NOMO-1 treated with DMSO at 0.1 percent for 48 hours (cell line): ENCODE measurements around the gene HACD2.
A peak's percentile ranks its signal among the peaks of the same experiment; 100 is the strongest.

Experiments
- DNase-seq: peaks from one replicate; lab custom pipeline; 2025; ENCODE audit not compliant: unreplicated experiment; lab: John Stamatoyannopoulos, UW

Gene HACD2

DNA sequence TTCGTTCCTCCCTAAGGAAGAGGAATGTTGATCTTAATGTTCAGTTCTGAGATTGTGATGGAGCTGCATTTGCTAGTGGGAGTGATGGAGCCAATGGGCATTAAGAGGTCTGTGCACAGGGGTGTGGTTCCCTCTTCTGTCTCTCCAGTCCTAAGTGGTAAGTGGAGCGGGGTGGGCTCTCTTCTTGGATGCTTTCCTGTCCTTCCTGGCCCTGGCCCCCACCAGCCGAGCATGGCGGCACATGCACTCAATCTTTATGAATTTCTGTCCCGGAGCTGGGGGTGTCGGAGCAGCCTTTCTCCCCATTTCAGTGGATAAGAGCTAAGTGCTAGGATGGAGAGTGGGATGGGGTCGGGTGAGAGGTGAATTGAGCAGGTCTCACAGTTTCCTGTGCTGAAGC lies 98.4 kb downstream of the HACD2 start:
- DNase-seq = no peak

DNA sequence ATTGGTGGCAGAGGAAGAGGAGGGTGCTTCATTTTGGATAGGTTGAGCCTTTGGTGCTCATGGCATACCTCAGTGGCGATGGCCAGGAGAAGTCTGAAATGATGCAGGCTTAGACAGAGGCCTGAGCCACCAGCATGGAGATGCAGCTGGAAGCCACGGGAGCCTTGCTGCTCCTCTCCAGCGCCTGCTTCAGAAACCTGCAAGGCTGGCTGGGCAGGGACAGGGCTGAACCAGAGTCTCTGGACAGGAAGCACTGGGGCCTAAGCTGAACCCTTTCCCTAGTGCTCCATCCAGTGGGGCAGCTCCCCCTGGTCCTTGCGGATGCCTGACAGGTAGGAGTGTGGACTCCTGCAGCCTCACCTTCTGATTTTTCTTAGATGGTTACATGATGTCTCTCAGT lies 99.3 kb downstream of the HACD2 start:
- no peak for DNase-seq

DNA sequence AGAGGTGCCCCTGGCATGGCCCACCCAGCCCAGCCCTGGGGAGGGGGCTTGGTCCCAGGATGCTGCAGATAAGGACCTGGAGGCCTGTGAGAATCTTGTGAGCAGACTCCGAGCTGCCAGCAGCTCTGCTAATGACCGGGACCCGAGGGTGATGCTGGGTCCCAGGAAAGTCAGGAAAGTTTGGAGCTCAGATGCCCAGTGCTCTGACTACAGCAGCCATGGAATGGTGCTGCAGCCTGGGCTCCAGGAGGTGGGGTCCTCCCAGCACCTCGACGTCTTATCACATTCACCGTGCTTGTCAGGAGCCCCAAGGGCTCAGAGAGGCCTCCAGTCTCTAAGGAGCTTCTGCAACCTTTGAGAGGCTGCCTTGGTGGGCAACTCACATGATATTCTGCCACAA lies 101.7 kb downstream of the HACD2 start:
- no peak for DNase-seq

DNA sequence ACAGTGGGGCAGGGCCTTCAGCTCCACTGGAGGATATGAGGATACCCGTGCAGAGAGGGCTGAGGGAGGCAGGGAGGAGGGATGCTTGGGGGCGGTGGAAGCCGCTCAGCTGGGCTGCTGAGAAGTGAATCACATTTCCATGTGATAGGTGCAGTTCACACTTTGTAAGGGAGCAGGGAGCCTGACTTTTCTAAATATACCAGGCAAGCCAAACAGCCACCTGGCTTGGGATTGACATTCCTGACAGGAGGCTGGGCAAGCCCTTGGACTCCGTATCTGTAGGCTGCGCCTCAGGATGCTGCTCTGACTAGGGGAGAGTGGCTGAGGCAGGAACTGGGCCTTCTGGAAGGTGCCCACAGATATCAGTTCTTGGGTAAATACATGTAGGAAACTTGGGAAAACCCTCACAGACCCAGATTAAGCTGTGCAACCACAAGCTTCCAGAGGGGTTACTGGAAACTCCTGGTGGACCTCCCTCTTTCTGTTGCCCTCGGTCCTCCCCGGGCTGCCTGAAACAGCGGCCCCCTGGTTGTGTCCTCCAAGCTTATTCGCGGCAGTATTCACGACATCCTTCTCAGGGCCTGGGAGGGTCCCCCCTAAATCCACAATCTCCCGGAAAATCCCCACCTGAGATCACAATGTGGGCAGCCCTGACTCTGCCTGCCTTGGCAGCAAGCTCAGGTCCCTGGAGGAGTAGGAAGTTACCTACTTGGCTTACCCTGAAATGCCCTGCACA lies 103.0 kb downstream of the HACD2 start:
- no peak for DNase-seq

DNA sequence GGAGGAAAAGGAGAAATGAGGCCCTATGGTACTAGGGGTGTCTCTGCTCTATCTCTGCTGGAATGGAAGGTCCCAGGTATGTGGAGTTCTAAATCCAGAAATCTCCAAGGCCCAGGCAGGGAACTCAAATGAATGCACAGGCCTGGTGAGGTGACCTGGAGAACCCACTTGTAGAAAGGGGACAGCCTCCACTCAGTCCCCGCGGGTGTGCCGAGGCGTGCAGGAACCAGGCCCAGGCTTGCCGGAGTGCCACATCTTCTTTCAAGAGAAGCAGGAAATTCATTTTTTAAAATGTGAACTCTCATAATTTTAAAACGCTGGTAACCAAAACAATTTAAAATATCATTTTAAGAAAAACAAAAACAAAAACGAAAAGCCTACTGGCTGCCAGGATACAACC lies 103.8 kb downstream of the HACD2 start:
- no peak for DNase-seq

DNA sequence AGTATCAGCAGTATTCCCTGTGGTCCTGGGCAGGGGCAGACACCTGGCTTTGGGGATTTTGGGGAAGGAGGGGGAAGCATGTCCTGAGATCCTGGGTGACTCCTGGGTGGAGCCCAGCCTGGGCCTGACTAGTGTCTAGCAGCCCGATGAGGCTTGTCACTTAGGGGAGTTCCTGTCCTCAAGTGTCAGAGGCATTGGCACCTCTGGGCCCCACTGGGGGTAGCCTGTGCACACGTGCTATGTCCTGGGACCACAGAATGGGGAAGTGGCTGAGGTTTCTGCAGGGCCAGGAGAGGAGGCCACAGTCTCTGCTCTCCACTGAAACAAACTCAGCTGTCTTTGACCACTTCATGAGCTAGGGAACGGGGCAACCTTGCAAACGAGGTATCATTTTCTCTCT lies 104.4 kb downstream of the HACD2 start:
- DNase-seq = peak; percentile 12

DNA sequence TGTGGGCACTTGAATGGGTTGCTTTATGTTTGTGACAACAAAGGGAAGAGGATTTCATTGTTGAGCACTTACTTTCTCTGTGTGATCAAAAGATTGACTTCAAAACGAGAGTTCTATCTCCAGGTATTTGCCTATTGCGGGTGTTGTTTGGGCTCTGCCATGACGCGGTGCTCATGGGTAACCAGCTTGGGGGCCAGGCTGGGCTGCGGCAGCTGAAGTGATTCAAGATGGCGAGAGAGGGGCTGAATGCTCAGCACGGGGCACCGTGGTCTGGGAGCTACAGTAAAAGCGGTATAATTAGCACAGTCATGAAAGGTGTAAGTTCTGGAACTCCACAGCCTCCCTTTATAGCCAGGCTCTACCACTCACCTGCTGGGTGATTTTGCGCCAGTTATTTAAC lies 105.0 kb downstream of the HACD2 start:
- no peak for DNase-seq

DNA sequence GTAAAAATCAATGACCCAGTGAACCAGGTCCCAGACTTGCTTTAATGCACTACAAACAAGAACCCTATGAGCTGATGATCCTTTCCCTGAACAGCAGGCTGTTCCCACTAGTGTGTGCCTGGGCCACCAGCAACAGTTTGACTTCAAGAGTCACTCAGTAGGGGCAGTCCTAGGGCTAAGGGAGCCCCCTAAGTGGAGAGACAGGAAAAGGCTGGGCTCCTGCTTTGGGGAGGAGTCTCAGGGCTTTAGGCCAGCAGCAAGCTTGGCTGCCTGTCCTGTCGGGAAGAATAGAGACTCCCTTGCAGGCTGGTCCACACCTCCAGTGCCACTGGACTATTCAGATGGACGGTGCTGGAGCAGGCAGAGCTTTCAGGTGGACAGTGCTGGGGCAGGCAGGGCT lies 106.5 kb downstream of the HACD2 start:
- no peak for DNase-seq

DNA sequence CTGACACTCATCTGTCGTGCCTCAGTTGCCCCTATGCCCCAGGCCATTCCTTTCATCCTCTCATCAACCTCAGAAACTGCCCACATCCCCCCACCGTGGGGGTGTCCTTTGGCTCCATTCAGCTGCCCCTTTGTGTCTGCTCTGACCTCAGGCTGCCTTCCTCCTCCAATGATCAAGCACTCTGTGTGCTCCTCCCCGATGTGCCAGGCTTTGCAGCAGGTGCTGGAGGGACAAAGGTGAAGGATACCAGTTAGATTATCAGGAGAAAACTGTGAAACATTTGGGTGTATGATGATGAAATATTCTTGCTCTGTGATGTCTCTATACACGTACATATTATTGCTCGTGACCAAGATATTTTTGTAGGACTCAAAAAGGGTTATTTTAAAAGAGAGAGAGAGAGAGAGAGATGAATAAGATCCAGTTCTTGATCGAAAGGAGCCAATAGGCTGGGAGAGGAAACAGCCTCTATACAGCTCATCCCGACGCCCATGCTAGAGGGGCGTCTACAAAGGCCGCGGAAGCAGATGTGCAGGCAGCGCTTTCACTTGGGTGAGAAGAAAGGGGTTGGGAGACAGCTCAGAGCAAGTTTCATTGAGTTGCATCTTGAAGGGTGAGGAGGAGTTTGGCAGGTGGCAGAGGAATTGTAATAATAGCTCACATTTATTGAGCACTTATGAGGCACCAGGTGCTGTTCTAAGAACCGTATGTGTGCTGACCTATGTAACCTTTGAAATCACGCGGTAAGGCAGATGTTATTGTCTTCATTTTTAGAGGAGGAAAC lies 107.7 kb downstream of the HACD2 start:
- DNase-seq = no peak

DNA sequence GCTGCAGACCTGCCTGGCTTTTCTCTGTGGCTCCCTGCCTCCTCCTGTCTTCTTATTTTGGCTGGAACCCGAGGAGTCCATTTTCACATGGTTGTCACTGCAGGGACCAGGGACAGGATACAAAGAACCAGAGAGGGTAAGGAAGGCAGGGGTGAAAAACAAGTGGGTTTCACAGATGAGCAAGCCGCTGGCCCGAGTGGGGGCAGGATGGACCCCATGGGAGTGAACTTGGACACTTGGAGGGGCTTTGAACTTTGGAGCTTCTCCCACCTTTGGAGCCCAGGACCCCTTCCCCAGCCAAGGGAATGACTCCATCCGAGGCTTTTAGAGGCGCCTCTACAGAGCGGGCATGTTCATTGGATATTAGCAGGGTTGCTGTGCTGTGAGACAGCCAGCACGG lies 109.1 kb downstream of the HACD2 start:
- no peak for DNase-seq

DNA sequence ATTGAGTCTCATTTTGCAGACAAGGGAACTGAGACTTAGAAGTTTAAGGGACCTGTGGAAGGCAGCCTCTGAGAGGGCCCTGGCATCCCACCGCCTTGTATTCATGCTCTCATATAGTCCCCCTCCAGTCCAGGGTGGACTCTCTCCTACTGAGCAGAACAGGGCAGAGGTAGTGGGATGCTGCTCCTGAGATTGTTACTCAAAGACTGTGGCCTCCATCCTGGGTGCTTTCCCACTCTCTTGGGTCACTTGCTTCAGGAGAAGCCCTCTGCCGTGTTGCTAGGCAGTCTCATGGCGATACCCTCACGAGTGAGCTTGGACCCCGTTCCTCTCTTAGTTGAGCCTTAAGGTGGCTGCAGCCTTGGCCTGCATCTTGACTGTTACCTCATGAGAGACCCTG lies 113.7 kb downstream of the HACD2 start:
- DNase-seq = no peak

DNA sequence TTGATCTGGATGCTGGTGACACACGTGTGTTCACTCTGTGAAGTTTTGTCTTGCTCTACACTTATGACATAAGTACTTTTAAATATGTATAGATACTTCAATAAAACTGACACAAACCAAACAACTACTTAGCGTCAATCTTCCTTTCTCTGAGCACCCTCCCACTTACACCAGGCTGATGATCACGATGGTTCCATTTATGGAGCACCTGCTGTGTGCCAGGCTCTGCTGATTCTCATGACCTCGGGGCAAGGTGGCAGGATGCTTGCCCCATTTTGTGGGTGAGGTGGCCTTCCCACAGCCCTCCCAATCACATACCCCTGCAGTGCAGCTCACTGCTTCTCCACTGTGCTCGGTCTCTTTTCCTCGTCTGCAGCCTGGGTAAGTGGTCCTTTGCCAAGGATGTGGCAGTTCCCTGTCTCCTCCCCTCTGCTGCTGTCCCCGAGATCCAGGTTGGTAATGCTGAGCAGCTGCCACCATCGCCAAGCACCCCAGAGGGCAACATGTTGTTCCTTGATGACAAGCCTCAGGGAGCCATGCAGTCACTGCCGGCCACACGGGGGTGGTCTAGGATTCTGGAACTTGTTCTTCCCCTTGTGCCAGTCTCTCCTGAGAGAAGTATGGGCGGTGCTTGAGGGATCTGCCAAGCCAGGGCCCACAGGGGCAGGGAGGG lies 115.4 kb downstream of the HACD2 start:
- no peak for DNase-seq

DNA sequence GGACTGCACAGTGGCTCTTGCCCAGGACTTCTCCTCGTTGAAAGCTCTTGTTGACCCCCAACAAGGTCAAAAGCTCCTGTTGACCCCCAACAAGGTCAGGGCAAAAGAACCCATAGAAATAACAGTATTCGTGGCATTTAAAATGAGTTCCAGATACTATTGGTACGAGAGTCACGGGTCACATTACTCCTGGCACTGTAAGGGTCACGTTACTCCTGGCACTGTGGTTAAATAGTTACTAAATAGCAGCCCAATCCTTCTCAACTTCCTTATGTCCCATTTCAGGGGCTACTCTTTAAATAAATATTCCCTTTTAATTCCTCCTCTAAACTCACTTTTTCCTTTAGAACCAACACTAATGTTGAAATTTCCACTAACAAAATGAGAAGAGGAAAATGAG lies 117.8 kb downstream of the HACD2 start:
- DNase-seq = no peak

DNA sequence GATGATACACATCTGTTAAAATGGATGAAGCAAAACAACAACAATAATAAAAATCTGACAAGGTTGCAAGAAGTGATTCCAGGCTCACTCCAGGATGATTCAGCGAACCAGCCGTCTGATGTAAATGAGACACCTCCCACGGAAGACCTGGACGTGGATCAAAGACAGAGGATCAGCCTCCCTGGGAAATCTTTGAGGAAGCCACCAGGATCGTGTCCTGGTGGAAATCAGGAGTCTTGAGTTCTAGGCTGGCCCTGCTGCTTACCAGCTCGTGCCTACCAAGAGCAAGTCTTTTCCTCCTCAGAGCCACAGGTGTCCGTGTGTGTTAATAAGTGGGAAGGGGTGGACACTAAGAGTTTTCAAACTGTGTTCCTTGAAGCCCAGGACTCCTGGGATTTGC lies 120.6 kb downstream of the HACD2 start:
- no peak for DNase-seq

DNA sequence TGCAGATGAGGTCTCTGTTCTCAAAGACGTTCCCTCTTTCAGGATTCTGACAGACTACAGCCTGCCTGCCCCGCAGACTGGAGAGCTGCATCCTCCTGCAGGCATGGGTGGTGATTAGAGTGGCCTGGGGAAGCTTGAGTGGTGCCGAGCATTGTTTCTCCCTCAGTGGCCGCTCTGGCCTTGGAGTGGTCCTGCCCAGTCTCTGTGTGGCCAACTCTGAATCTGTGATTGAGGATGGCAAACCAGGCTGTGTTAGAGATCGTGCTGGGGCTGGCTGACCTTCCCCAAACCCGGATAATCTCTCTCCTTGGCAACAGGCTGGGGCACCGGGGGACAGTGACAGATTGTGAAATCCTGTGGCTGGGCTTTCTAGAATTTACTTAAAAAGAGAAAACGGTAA lies 125.0 kb downstream of the HACD2 start:
- peak; percentile 36 for DNase-seq

DNA sequence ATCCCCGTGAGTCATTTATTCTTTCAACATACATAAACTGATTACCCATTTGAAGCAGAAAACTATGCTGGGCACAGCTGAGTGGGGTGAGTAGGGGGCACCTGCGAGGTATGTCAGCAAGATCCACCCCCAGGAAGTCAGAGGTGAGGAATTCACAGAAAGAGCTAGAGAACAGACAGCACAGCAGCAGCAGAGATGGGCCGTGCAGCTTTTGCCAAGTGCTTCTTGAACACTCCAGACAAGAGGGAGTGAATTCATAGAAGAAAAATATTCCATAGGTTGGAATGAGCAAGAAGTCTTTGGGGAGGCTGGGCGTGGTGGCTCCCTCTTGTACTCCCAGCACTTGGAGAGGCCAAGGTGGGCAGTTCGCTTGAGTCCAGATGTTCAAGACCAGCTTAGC lies 126.6 kb downstream of the HACD2 start:
- no peak for DNase-seq

DNA sequence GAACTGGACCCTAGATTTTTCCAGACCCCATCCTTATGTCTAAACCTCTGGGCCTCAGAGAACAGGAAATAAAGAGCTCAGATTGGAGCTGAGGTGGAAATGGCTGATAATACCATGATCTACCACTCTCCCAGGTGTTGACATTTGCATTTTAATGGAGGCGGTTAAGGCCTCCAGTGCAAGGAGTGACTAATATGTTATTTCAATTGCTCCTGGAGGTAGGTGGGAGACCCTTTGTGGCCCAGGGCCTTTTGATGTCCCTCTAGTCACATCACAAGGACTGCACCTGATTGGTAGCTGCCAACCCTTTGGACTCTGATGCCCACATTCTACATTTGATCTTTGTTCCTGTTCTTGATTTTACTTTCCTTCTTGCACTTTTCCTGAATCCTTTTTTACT lies 127.0 kb downstream of the HACD2 start:
- DNase-seq = no peak

DNA sequence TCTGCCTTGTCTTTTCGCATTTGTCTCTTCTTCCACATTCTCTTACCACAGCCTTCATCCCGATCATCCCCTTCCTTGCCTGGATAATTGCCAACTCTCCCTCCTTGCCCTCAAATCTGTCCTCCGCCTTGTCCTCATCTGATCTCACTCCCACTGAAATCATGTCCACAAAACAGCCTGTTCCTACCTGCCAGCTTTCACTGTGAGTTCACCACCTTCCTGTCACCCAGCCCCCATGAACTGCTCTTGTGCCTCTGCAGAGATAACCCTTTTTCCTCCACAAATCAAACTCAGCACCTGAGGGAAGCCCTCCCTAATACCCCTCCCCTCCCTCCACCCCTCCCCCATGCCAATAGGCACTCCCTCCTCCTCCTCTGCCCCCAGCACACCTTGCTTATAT lies 131.2 kb downstream of the HACD2 start:
- DNase-seq = no peak

DNA sequence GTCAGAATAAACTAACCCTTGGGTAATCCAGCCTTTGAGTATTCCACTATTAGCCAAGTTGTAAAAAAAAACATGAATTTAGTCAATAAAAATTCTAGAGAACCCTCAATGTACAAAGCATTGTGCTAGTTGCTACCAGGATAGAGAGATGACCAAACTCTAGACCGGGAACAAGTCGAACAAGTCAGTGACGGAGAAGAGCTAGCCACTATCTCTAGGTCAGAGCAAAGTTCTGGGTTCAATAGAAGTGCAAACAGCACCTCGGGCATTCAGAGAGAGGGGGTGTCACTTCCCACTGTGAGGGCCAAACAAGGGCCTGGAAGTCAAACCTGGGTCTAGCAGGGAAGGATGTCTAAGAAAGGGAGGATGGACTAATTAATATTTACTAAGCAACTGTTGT lies 133.7 kb downstream of the HACD2 start:
- no peak for DNase-seq

DNA sequence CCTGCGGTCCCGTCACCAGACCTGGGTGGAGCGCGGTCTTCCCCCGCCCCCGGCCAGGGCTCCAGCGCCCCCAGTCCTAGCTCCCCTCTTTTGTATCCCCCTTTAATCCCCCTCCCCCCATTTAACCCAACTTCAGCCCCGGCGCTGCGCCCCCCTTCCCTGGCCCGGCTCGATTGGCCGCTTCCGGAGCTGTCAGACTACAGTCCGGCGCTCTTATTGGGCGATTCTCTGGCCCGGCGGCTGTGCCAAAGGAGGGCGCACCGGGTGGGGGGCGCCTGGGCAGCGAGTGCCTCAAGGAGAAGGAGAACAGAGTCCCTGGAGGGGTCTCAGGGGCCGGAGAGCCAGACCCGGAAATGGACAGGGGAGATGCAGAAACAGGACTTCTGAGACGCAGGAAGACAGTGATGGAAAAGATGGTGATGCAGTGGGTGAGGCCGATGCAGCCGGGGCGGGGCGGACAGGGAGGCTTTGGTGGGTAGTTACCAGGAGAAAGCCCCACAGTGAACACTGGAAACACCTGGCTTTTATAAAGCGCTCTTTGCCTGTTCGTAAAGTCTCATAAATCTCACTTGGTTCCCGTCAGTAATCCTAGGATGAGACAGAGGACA lies 134.8 kb downstream of the HACD2 start:
- DNase-seq = no peak

DNA sequence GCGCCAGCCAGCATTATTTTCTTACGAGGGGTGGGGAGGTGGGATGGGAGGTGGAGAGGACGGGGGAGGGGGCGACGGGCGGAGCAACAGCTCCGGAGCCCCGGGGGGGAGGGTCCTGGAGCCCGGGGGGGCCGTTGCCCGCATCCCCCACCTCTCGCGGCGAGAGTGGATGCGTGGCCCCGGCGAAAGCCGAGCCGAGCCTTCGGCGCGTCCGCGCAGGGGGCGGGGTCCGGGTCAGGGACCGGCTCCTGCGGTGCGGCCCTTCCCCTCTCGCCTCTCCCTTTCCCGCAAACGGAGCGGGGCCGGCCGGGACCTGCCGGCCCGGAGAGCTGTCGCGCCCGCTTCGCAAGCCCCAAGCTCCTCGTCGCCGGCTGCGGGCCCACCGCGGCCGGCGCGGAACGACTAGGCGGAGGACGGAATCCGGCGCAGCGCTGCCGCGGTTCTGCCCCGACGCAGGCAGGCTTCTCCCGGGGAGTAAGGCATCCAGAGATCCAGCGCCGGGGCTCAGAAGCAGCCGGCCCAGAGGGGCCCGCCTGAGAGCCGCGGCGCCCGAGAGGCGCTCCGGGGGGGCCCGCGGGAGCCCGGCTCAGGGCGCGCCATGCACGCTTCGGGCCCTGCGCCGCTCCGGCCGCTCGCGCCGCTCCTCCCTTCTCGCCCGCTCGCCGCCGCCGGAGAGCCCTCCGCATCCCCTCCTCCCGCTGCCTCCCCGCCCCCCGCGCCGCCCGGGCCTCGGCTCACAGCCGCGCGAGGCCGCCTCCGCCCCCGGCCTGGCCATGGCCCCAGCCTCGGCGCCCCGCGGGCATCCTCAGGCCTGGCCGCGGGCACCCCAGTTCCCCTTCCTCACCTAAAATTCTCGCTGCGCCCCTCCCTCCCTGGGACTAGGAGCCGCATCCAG lies 135.5 kb downstream of the HACD2 start:
- no peak for DNase-seq
